Neuronal stem cell (in vitro differentiated cells): Measurements from ENCODE around the gene TOMM70.

Experiments used
- DNase-seq: peaks from one replicate; pipeline ENCODE4 v3.0.0-alpha.2; 2013; ENCODE audit warnings: low spot score
- H2AFZ ChIP-seq: one replicate; pipeline ENCODE4 v1.6.1; 2013; ENCODE audit warnings: mild to moderate bottlenecking, low read length, inconsistent platforms
- H2AK5ac ChIP-seq: 2 replicates; pipeline ENCODE4 v1.6.1; 2013; ENCODE audit warnings: low read depth, mild to moderate bottlenecking, inconsistent platforms, low read length, moderate library complexity, mixed read lengths
- H2BK120ac ChIP-seq: 2 replicates; pipeline ENCODE4 v1.6.1; 2013; ENCODE audit warnings: low read depth, mild to moderate bottlenecking, inconsistent platforms, low read length, moderate library complexity, mixed read lengths
- H2BK12ac ChIP-seq: one replicate; pipeline ENCODE4 v1.6.1; 2013; ENCODE audit warnings: low read length, inconsistent platforms
- H2BK15ac ChIP-seq: 2 replicates; pipeline ENCODE4 v1.6.1; 2013; ENCODE audit warnings: mild to moderate bottlenecking, low read length, inconsistent platforms, mixed read lengths
- H2BK5ac ChIP-seq: one replicate; pipeline ENCODE4 v1.6.1; 2013; ENCODE audit warnings: inconsistent platforms, mild to moderate bottlenecking, low read length, moderate library complexity
- H3K14ac ChIP-seq: one replicate; pipeline ENCODE4 v1.6.1; 2013; ENCODE audit warnings: low read length, inconsistent platforms
- H3K18ac ChIP-seq: 2 replicates; pipeline ENCODE4 v1.6.1; 2013; ENCODE audit warnings: low read length, inconsistent platforms
- H3K23ac ChIP-seq: 2 replicates; pipeline ENCODE4 v1.6.1; 2013; ENCODE audit warnings: low read depth, mild to moderate bottlenecking, mixed read lengths, low read length, inconsistent platforms; ENCODE audit not compliant: poor library complexity
- H3K27ac ChIP-seq: replicated peaks from 3 replicates; pipeline ENCODE4 v1.5.1; 2013; ENCODE audit warnings: low read length, inconsistent platforms
- H3K27me3 ChIP-seq, 3 experiments: 2 replicates each; pipeline ENCODE4 v1.6.1; 2013; ENCODE audit warnings: low read length in 3 of 3, mild to moderate bottlenecking in 2 of 3, inconsistent platforms in 1 of 3, low read depth in 1 of 3, mixed read lengths in 1 of 3, moderate library complexity in 1 of 3; ENCODE audit not compliant: control insufficient read depth in 3 of 3, insufficient read depth in 3 of 3
- H3K36me3 ChIP-seq, 2 donors: replicated peaks in 1 of 2; 2 replicates each; pipeline ENCODE4 v1.6.1; 2013; ENCODE audit warnings: low read length in 2 of 2; ENCODE audit not compliant: control insufficient read depth in 2 of 2, insufficient read depth in 2 of 2
- H3K4ac ChIP-seq: 2 replicates; pipeline ENCODE4 v1.6.1; 2013; ENCODE audit warnings: inconsistent platforms, mild to moderate bottlenecking, low read length, moderate library complexity
- H3K4me1 ChIP-seq, 2 donors: 1 replicate in 1 of 2; 2 replicates in 1 of 2; pipeline ENCODE4 v1.6.1; 2013; ENCODE audit warnings: low read length in 2 of 2, low read depth in 1 of 2; ENCODE audit not compliant: control insufficient read depth in 2 of 2, insufficient read depth in 1 of 2
- H3K4me2 ChIP-seq: one replicate; pipeline ENCODE4 v1.6.1; 2013; ENCODE audit warnings: mild to moderate bottlenecking, low read length, inconsistent platforms; ENCODE audit not compliant: insufficient read depth, poor library complexity, severe bottlenecking
- H3K4me3 ChIP-seq, 2 donors: 2 replicates each; pipeline ENCODE4 v1.5.1; 2013; ENCODE audit warnings: low read length in 2 of 2, mild to moderate bottlenecking in 2 of 2, inconsistent platforms in 1 of 2, moderate library complexity in 1 of 2
- H3K79me1 ChIP-seq: one replicate; pipeline ENCODE4 v1.6.1; 2013; ENCODE audit warnings: low read depth, mild to moderate bottlenecking, inconsistent platforms, low read length, moderate library complexity
- H3K9ac ChIP-seq: one replicate; pipeline ENCODE4 v1.6.1; 2013; ENCODE audit warnings: mild to moderate bottlenecking, low read depth, low read length, inconsistent platforms; ENCODE audit not compliant: poor library complexity
- H3K9me3 ChIP-seq, 2 donors: replicated peaks in 1 of 2; 2 replicates each; pipeline versions ENCODE3 to v1.6.1; 2013; ENCODE audit warnings: low read length in 2 of 2, mild to moderate bottlenecking in 2 of 2, inconsistent platforms in 1 of 2, low read depth in 1 of 2, mixed read lengths in 1 of 2, moderate library complexity in 1 of 2; ENCODE audit not compliant: control insufficient read depth in 2 of 2, insufficient read depth in 1 of 2
- H4K8ac ChIP-seq: one replicate; pipeline ENCODE4 v1.6.1; 2013; ENCODE audit warnings: low read depth, mild to moderate bottlenecking, inconsistent platforms, low read length, moderate library complexity
- H4K91ac ChIP-seq: one replicate; pipeline ENCODE4 v1.6.1; 2013; ENCODE audit warnings: low read length, low read depth, mild to moderate bottlenecking, inconsistent platforms; ENCODE audit not compliant: poor library complexity
- WGBS, 2 donors: extraction: QIAGEN DNeasy Blood & Tissue Kit; methylation state at CpG; one replicate each; pipeline ENCODE4 v1.1.7; 2013; ENCODE audit warnings: missing lambda C conversion rate in 2 of 2, mixed read lengths in 1 of 2; ENCODE audit not compliant: insufficient read length in 2 of 2, insufficient replicate concordance in 1 of 2; ENCODE audit errors: extremely low coverage in 2 of 2; 5-methylcytosine and 5-hydroxymethylcytosine counted together

TOMM70 gene

DNA sequence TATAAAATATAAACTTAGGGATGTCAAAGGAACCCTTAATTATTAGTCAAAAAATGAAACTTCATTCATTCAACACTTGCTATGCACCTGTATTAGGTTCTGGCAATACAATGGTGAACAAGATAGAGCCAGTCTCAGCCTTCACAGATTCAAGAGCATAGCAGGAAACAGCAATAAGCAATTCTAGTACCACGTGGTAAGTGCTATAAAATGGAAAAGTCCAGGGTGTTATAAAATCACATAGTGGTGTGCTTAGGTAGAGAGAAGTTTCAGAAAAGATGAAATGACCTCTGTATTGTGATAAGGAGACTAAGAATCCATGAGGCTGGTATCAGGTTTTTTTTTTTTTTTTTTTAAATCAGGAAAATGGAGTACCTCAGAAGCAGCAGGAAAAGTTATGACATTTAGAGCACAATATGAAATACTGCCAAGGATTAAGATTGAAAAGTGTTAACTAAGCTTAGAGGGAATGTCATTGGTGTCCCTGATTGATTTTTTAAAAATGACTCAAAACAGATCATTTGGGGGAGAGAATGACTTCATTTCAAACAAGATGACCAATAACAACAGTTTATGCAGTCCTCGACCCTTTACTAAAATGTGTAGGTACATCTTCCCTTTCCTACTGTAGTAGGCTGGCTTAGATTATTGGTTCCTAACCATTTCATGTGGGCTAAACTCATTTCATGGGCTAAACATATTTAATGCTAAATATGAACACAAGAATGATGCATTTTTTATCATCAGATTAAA, 5.0 kb downstream of the TOMM70 start:
- Histone ChIP-seq H2AFZ (no peak overlapping the region), H3K9me3 (no peaks in the 10 kb centered on the region), H3K27me3 (no peaks in the 10 kb centered on the region), H2BK120ac (no peak overlapping the region), H2BK12ac (no peak overlapping the region), H2BK5ac (no peak overlapping the region), H3K9ac (no peak overlapping the region), H3K4me3 (no peak overlapping the region), H3K27ac (no peak overlapping the region), H2AK5ac (no peak overlapping the region), H3K23ac (no peak overlapping the region), H3K4me2 (no peak overlapping the region), H4K8ac (no peak overlapping the region), H3K36me3 (peaks cover 0 to 4% of the 10 kb centered on the region in 2 donors), H4K91ac (no peak overlapping the region), H2BK15ac (no peak overlapping the region), H3K18ac (no peak overlapping the region), H3K4me1 (peaks cover 5 to 8% of the 10 kb centered on the region in 2 donors), H3K79me1 (peaks cover 4% of the 10 kb centered on the region), H3K14ac (no peak overlapping the region), H3K4ac (no peak overlapping the region)
- no CpG with 5 or more reads among the region's 2 CpGs for WGBS, 2 donors
- DNase-seq, result no peak

DNA sequence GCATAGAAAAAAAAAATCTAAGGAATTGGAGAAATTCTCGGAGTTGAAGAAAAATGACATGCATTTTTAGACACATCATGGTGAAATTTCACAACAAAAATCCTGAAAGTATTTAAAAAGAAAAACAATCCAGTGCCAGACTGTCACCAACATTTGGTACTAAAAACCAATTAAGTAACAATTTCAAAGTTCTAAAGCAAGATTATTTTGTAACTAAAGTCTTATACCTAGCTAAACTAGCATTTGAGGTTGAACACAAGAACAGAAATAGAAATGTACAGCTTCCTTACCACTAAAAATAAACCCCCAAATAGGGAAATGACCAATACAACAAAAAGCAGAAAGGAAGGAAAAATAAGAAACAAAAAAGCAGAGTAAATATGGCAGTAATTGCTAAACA, 11.9 kb downstream of the TOMM70 start:
- Histone ChIP-seq H3K27ac (no peak overlapping the region), H3K4me2 (no peak overlapping the region), H3K9me3 (peaks cover 0 to 12% of the 10 kb centered on the region in 2 donors), H3K36me3 (peaks cover 2 to 49% of the 10 kb centered on the region in 2 donors), H3K4me3 (no peak overlapping the region), H2BK120ac (no peak overlapping the region), H2BK15ac (no peak overlapping the region), H2BK5ac (no peak overlapping the region), H4K91ac (no peak overlapping the region), H3K79me1 (peaks cover 2% of the 10 kb centered on the region), H2BK12ac (no peak overlapping the region), H3K4ac (no peak overlapping the region), H3K23ac (no peak overlapping the region), H3K9ac (no peak overlapping the region), H2AFZ (no peak overlapping the region), H3K14ac (no peak overlapping the region), H4K8ac (no peak overlapping the region), H2AK5ac (no peak overlapping the region), H3K18ac (no peak overlapping the region), H3K4me1 (no peaks in the 10 kb centered on the region), H3K27me3 (no peaks in the 10 kb centered on the region)
- no CpG with 5 or more reads among the region's 1 CpG for WGBS, 2 donors
- no peak for DNase-seq

DNA sequence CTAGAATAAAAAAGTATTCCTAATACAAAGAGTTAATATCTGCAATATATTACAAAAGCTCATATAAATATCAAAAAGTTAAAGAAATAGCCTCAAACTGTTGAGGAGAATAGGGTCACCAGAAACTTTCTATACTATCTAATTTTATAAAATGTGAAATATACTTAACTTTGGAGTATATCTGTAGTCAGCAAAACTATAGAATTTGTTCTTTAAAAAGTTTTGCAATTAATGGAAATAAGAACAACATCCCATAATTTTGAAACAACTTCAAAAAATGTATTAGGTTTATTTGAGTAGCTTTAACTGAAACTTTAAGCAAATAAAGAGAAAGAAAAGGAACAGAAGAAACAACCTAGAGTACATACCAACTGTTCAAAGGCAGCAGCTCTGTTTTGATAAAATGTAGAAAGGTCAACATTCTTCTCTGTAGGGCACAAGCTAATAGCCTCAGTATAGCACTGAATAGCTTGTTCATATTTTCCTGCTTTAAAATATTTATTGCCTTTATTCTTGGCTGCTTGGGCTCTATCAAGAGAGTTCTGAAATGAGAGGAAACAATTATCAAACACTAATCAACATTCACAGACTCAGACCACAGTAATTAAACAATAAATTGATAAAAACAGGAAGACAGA, 14.3 kb downstream of the TOMM70 start:
- Histone ChIP-seq H3K36me3 (peaks cover 4 to 74% of the 10 kb centered on the region in 2 donors), H3K9me3 (peaks cover 0 to 12% of the 10 kb centered on the region in 2 donors), H3K27ac (no peak overlapping the region), H2AK5ac (no peak overlapping the region), H3K4ac (no peak overlapping the region), H3K27me3 (no peaks in the 10 kb centered on the region), H2BK12ac (no peak overlapping the region), H3K23ac (no peak overlapping the region), H3K4me1 (no peaks in the 10 kb centered on the region), H2BK15ac (no peak overlapping the region), H3K4me3 (no peak overlapping the region), H4K8ac (no peak overlapping the region), H3K4me2 (no peak overlapping the region), H2AFZ (no peak overlapping the region), H3K14ac (no peak overlapping the region), H2BK120ac (no peak overlapping the region), H4K91ac (no peak overlapping the region), H3K9ac (no peak overlapping the region), H3K79me1 (peaks cover 2% of the 10 kb centered on the region), H2BK5ac (no peak overlapping the region), H3K18ac (no peak overlapping the region)
- DNase-seq, result no peak

DNA sequence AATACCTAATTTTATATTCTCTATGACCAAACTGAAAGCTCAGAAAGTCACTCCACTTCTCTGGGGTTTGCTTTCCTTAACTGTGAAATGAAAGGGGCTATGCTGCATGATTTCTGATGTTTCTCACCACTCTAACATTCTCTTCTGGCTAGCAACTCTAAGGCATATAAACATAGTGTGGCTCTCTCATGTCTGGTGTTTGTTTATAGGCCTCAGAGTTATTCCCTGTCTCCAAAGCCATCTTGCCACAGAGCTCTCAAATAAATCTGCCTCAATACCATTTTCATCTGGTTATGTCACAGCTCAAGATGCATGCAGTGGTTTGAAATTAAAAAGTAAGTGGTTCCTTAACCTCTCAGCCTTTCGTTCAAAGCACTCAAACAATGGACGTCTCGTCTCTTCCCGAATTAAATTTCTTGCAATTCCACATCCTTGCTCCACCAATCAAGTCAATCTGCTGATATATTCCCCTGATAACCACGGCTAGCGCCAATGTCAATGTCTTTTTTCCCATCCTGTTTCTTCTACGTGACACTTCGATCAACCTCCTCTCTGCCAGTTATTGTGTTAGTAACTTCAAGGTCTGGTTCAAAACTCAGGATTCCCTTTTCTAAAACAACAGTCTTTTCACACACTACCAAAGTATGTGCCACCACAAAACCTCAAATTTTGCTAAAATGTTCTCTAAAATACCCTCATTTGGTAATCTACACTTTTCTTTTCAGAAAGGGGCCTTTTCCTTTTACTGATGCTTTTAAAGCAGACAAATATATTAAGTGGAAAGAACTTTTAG, 16.0 kb downstream of the TOMM70 start:
- peaks cover 0 to 11% of the 10 kb centered on the region in 2 donors for H3K9me3 ChIP-seq
- no peak overlapping the region for H2BK5ac ChIP-seq
- H4K91ac ChIP-seq, result no peak overlapping the region
- no peak for DNase-seq
- no CpG with 5 or more reads among the region's 8 CpGs for WGBS, 2 donors
- no peak overlapping the region for H3K4ac ChIP-seq
- no peak overlapping the region for H3K18ac ChIP-seq
- no peaks in the 10 kb centered on the region for H3K27me3 ChIP-seq
- H3K4me2 ChIP-seq, result no peak overlapping the region
- no peak overlapping the region for H3K9ac ChIP-seq
- H3K36me3 ChIP-seq, result peaks cover 6 to 86% of the 10 kb centered on the region in 2 donors
- H3K4me3 ChIP-seq, result no peak overlapping the region
- no peaks in the 10 kb centered on the region for H3K4me1 ChIP-seq
- no peak overlapping the region for H3K27ac ChIP-seq
- no peak overlapping the region for H2AK5ac ChIP-seq
- H2BK12ac ChIP-seq, result no peak overlapping the region
- no peak overlapping the region for H2AFZ ChIP-seq
- no peak overlapping the region for H3K14ac ChIP-seq
- H2BK15ac ChIP-seq, result no peak overlapping the region
- H2BK120ac ChIP-seq, result no peak overlapping the region
- no peaks in the 10 kb centered on the region for H3K79me1 ChIP-seq
- H3K23ac ChIP-seq, result no peak overlapping the region
- no peak overlapping the region for H4K8ac ChIP-seq
